A549 treated with AZD9567 at 1 μM for 4 hours (cell line): ENCODE results near the gene MED29. TPM values are rescaled to one million over a fixed set of nuclear protein-coding genes. Genes with fewer than 3 reads are reported as not detected.

ENCODE experiments used
- total RNA-seq: library from RNA; stranded (reverse); fragments of 200-300 nt; extraction: Qiagen RNA extraction; gene quantifications from 5 replicates; pipeline ENCODE4 v1.2.3, GENCODE V29; 2022; ENCODE audit not compliant: insufficient read depth

The MED29 gene, protein sequence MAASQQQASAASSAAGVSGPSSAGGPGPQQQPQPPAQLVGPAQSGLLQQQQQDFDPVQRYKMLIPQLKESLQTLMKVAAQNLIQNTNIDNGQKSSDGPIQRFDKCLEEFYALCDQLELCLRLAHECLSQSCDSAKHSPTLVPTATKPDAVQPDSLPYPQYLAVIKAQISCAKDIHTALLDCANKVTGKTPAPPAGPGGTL
- 73.8 to 80.0 TPM (median 75.8 TPM) in 5 replicates for total RNA-seq

DNA sequence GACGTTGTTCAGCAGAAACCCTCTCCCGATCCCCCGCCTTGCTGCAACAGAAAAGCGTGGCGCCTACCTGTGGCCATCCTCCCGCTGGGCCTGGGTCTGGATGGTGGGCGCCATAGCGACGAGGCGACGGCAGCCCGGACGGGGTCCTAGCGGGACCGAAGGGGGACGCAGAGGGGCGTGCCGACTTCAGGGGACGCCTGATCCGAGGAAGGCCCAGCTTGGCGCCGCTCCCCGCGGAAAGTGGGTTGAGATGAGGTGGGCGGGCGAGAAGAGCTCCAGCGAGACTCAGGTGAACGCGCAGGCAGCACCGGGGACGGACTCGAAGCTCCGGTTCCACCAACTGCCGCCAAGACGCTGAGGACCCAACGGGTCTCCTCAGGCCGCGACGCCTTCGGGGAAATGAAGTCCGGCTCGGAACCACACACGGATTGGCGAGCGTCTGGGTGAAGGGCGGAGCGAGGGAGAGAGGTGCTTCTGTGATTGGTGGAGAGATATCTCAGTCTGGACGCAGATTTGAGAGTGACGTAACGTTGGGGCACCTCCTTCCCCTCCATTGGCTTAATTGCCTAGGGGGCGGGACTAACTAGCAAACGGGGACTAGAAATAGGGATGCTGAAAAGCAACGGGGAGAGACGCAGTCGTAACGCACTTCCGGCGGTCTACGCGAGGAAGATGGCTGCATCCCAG is at the start of gene MED29, which contains the start of gene PAF1:
MED29 (plus strand) TSS at position 628 of the 687 bp plus-strand sequence; CDS start at position 673, 45 bp downstream.
PAF1 (minus strand) TSS at position 356 of the 687 bp plus-strand sequence; CDS start at position 114, 242 bp downstream.

DNA sequence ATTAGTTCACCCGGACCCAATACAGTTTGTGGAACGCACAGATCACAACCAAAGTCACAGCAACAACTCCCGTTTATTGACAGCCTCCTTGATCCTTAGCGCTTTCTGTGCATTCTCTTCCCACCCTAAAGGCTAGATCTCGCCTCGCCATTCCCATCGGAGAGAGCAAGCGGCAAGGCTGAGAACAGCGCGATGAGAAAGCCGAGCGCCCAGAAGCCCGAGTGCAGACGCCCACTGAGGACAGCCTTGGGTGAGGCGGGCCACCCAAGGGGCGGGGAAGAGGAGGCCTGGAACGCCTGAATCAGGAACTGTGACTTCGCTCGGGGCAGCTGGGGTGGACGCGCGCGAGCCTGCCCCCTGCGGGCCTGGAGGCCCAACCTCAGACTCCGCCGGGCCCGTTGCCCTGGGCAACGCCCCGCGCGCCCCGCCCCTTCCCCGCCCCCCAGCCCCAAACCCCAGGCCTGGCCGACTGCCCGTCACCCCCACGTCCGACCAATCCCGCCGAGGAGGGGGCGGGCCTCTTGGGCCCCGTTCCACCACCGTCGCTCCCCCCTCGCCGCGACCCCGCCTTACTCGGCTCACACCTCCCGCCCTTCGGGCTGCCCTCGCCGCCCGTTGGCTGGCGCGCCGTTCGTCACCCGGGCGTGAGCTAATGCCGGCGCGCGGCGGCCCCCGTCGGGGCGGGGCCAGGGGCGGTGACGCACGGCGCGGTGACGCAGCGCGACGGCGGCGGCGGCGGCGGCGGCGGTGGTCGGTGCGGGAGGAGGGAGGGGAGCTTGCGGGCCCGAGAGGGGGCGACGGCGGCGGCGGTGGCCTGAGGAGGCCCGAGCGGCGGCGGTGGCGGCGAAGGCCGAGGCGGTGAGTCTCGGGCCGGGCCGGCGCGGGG is 49.2 kb upstream of the MED29 start, which contains the start of gene SAMD4B:
SAMD4B (plus strand) TSS at position 703 of the 886 bp plus-strand sequence. CDS start 14,473 bp downstream, outside the sequence.

DNA sequence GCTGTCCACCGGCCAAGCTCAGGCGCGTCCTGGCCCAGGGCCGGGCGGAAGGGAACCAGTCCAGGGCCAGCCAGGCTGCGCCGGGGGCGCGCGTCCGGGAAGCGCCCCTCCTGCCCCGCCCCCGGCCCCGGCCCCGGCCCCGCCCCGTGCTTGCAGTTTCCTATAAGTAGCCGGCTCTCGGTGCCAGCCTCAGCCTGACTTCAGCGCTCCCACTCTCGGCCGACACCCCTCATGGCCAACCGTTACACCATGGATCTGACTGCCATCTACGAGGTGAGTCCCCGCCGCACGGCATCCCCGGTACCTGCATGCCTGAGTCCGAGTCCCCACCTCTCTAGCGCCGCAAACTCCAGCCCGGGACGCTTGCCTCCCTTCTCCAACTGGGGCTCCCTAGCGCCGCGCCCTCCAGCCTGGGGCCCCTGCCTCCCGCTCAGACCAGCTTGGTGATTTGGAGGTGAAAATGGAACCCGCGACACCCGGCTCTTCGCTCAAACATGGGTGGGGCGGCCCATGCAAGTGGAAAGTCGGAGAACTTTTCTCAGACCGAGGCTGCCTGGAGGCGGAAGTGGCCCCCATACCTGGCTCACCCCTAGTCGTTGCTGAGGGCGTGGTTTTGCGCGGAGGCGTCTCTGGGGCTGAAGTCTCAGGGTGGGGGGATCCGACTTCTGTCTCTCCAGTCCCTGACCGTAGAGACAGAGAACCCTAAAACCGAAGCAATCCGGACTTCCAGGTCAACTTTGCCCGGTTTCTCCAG is 15.7 kb downstream of the MED29 start, which contains the start of gene ZFP36:
ZFP36 (plus strand) TSS at position 192 of the 754 bp plus-strand sequence; CDS start at position 250, 58 bp downstream.

DNA sequence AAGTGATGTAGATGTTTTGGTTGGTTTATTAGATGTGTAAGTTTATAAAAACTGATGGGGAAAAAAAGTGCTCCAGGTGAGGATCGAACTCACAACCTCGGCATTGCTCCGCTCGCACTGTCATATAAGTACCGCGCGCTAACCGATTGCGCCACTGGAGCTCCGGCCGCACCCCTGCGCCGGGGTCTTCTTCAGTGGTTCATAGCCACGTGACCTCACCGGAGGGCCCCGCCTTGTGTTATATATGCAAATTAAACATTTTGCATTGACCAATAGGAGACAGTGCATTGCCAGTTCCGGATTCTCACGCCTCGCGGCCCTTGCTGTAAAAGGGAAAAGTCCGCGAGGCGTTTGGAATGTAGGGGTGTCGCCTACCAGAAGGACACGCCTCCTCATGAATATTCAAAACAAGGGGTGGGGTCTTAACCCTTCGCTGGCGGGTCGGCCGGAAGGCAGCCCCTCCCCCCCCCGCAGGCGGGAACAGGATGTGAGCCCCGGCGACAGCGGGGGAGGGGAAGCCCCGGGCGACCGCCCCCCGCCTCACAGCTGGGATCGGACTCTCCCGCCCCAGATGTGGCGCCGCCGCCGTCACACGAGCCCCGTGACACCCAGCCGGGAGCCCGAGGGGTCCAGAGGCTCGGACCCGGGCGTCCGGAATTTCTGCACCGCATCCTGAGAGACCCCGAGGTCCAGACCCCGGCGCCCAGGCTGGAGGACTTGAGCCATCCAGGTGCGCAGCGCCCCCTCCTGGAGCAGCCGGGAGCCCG is 21.1 kb downstream of the MED29 start, which contains the start of gene PLEKHG2:
PLEKHG2 (plus strand) TSS at position 570 of the 767 bp plus-strand sequence. CDS start 1,418 bp downstream, outside the sequence.

DNA sequence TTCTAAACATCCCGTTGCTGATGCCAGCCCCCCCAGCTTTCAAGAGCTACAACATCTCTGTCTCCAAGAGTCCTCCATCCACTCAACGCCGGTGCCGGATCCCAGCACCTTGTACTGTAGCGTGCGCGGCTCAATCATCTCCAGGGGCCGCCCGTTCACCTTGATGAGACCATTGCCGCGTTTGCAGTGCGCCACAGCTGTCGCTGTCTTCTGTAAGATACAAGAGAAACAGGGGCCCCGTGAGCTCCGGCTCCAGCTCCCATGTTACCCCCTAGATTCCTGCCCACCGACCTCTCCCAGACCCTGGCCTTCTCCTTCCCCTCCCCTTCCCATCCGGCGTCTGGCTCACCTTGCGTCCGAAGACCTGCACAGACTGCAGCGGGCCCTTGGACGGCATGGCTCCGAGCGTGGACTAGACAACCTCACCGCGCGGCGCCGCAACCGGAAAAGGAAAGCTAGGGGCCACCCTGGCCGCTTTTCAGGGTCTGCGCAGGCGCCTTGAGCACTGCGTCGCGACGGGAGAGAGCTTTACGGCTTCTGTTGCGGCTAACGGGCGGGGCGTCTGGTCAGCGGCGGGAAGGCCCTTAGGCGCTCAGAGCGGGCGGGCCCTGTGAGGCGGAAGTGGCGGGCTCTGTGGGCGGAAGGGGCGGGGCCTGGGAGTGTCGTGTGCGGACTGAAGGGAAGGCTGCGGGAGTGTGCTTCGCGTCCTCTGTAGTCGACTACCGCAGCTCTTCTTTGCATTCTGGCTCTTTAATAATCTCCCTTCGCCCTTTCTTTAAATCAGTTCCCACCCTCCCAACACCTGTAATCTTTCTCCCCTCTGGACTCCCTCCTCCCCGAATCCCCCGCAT is 44.5 kb downstream of the MED29 start, which contains the start of gene RPS16:
RPS16 (minus strand) TSS at position 451 of the 851 bp plus-strand sequence; CDS start at position 397, 54 bp downstream.

DNA sequence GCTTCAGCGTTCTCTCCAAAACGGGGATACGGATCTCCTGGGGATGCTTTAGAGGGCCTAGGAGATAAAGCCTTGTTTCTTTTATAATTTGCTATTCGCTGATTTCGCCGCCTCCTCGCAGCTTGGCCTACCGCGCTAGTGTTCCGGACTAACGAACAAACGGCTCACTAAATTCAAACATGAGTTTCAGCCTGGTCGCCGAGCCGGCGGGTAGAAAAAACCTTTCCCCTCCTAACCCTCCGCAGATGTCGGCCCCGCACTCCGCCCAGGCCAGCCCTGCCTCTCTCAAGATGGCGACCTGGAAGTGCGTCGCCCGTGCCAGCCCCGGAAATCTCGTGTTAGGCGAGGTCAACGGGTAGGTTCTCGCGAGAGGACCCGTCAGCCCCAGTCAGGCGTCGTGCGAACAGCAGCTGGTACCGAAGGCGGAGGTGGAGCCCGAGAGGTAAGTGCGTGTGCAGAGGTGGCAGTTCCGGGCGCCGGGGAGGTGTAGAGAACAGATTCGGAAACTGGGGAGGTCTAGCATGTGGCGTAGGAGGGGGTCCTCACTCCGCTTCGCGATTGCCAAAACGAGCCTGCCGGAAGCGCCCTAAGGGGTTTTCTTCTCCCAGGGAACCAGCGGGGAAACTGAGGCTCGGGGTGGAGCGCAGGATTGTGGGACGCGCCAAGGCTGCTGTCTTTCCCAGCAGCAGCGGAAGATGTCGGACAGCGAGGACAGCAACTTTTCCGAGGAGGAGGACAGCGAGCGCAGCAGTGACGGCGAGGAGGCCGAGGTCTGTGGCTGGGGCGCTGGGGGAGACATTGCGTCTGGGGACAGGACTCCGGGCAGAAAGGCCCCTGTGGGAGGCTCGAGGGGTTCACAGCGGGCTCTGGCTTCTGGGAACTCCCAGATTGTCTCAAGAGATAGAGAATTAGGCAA is 54.3 kb downstream of the MED29 start, which contains the start of gene SUPT5H:
SUPT5H (plus strand) TSS at position 387 of the 916 bp plus-strand sequence; CDS start at position 696, 309 bp downstream.

Other genes starting within 250 kb of the MED29 start
- gene NCCRP1, start 194.4 kb upstream of the MED29 start, total RNA-seq: 1.3 to 2.1 TPM (median 1.4 TPM) in 5 replicates
- gene SYCN, start 187.1 kb upstream of the MED29 start, total RNA-seq: not detected in 5 replicates
- gene IFNL3, start 146.4 kb upstream of the MED29 start, total RNA-seq: not detected in 5 replicates
- 0.06 TPM in 1 of 5 replicates, not detected in the others for gene IFNL4, start 142.5 kb upstream of the MED29 start, total RNA-seq
- gene IFNL2, start 123.0 kb upstream of the MED29 start, total RNA-seq: not detected in 5 replicates
- gene IFNL1, start 95.0 kb upstream of the MED29 start, total RNA-seq: 0.13 to 0.16 TPM in 2 of 5 replicates, not detected in the others
- gene LRFN1, start 70.5 kb upstream of the MED29 start, total RNA-seq: 5.9 to 10.7 TPM (median 8.9 TPM) in 5 replicates
- 0.45 to 0.82 TPM (median 0.62 TPM) in 3 of 5 replicates, not detected in the others for gene GMFG, start 55.3 kb upstream of the MED29 start, total RNA-seq
- gene SAMD4B, start 49.0 kb upstream of the MED29 start, total RNA-seq: 115 to 174 TPM (median 166 TPM) in 5 replicates
- 72.0 to 80.3 TPM (median 72.6 TPM) in 5 replicates for gene PAF1, start 272 bp upstream of the MED29 start, total RNA-seq
- 166 to 245 TPM (median 209 TPM) in 5 replicates for gene ZFP36, start 15.5 kb downstream of the MED29 start, total RNA-seq
- 49.0 to 86.4 TPM (median 78.5 TPM) in 5 replicates for gene PLEKHG2, start 21.3 kb downstream of the MED29 start, total RNA-seq
- gene RPS16, start 44.6 kb downstream of the MED29 start, total RNA-seq: 5,938 to 7,845 TPM (median 7,337 TPM) in 5 replicates
- gene SUPT5H, start 54.2 kb downstream of the MED29 start, total RNA-seq: 143 to 205 TPM (median 186 TPM) in 5 replicates
- gene TIMM50, start 89.5 kb downstream of the MED29 start, total RNA-seq: 179 to 235 TPM (median 217 TPM) in 5 replicates
- gene DLL3, start 107.6 kb downstream of the MED29 start, total RNA-seq: 3.6 to 11.6 TPM (median 10.2 TPM) in 5 replicates
- not detected in 5 replicates for gene SELENOV, start 123.8 kb downstream of the MED29 start, total RNA-seq
- 8.2 to 12.8 TPM (median 8.7 TPM) in 5 replicates for gene EID2B, start 141.5 kb downstream of the MED29 start, total RNA-seq
- gene EID2, start 148.8 kb downstream of the MED29 start, total RNA-seq: 32.5 to 48.7 TPM (median 45.4 TPM) in 5 replicates
- gene LGALS13, start 211.1 kb downstream of the MED29 start, total RNA-seq: not detected in 5 replicates